Activated T-helper 1 cell treated with anti-CD3 and anti-CD28 coated beads, Interleukin-12 subunit alpha, Interleukin-12 subunit beta, Interleukin-2, Interleukin-4 antibody, amounts not matched to agents 30 ng/mL and 10 ng/mL and 1 ng/mL, durations not matched to agents 14 hours and 24 hours and 36 hours (primary cell): ENCODE data around the gene ITGB3BP. TPM values are rescaled to one million over a fixed set of nuclear protein-coding genes. Genes with fewer than 3 reads are reported as not detected.
"Not testable (repeated sequence)": the region's sequence is repeated elsewhere in the genome, so short reads cannot be mapped to it uniquely, and the experiment has no call there.

ENCODE experiments used
- DNase-seq: peaks from one replicate; pipeline ENCODE4 v3.0.0; 2021; ENCODE audit warnings: low spot score
- H3K27ac Mint-ChIP-seq: one replicate; pipeline ENCODE4 v1.8.0; 2021; ENCODE audit warnings: mild to moderate bottlenecking, mixed read lengths
- H3K27me3 Mint-ChIP-seq: one replicate; pipeline ENCODE4 v1.8.0; 2022; ENCODE audit warnings: mild to moderate bottlenecking, moderate library complexity, mixed read lengths; ENCODE audit not compliant: insufficient read depth
- H3K36me3 Mint-ChIP-seq: one replicate; pipeline ENCODE4 v1.8.0; 2021; ENCODE audit warnings: low read depth, mixed read lengths
- H3K4me1 Mint-ChIP-seq: one replicate; pipeline ENCODE4 v1.8.0; 2021; ENCODE audit warnings: low read depth, mixed read lengths
- H3K4me3 Mint-ChIP-seq: one replicate; pipeline ENCODE4 v1.8.0; 2021; ENCODE audit warnings: mild to moderate bottlenecking, moderate library complexity, mixed read lengths
- H3K9me3 Mint-ChIP-seq: one replicate; pipeline ENCODE4 v1.8.0; 2021; ENCODE audit warnings: mixed read lengths
- intact Hi-C: fragments of 100-400 bp; cut with micrococcal nuclease; formaldehyde crosslinking; loops from one replicate; pipeline ENCODE4 v1.15.1; 2024
- total RNA-seq: library from RNA; stranded (reverse); gene quantifications from 2 replicates; pipeline ENCODE4 v1.2.3, GENCODE V29; 2022

The ITGB3BP gene, protein sequence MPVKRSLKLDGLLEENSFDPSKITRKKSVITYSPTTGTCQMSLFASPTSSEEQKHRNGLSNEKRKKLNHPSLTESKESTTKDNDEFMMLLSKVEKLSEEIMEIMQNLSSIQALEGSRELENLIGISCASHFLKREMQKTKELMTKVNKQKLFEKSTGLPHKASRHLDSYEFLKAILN
- 44.1 and 49.8 TPM in 2 replicates for total RNA-seq

DNA sequence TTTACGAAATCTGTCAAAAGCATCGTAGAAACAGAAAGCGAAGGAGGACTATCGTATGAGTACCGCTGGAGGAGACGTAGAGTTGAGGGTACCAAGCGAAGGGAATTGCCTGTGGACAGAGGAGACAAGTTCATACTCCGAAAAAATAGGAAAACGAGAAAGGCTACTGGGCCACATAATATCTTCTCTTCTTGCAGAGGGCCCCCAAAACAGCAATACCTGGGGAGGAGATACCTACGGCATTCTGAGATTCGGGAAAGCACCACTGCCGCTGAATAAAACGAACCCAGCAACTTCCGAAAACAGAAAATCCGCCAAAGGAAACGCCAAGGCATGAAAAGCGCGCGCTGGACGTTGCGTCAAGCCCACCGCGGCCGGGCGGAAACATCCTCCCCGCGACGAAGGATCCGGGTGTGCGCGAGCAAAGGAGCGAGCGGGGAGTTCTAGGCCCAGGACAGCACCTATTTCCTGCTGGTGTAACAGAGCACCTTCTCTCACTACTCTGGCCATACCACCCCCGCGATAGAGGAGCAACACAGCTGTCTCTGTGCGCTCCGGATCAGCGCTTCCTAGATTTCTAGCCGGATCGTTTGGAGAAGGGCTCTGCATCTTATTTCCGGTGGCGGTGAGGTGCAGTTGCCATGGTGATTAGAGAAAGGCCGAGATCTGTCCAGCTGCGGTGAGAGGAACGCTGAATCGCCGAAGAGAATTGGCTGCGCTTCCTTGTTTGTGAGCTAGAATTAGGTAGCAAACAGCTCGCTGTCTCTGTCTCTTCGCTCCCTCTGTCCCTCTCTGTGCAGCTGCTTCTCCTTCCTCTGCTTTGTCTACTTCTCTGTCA, at the start of gene ITGB3BP, which contains the start of gene EFCAB7:
ITGB3BP (minus strand) TSS at position 335 of the 838 bp plus-strand sequence; CDS start at position 243, 92 bp downstream.
EFCAB7 (plus strand) TSS at position 635 of the 838 bp plus-strand sequence. CDS start 2,048 bp downstream, outside the sequence.
- Mint-ChIP-seq H3K36me3 (peaks cover 6% of the 10 kb centered on the region), H3K4me1 (peaks cover 53% of the 10 kb centered on the region), H3K27me3 (no peaks in the 10 kb centered on the region), H3K27ac (peak within 1 kb of the TSS; percentile 94), H3K9me3 (no peaks in the 10 kb centered on the region), H3K4me3 (peak within 1 kb of the TSS; percentile 99)
- DNase-seq: peak; percentile 80
- intact Hi-C loops: loop anchor here (1.0 to 10.0 kb wide), 9 partner anchors 71 to 1798 kb away; partner anchors contain the start of genes ALG6, ATG4C, JAK1 and ROR1

DNA sequence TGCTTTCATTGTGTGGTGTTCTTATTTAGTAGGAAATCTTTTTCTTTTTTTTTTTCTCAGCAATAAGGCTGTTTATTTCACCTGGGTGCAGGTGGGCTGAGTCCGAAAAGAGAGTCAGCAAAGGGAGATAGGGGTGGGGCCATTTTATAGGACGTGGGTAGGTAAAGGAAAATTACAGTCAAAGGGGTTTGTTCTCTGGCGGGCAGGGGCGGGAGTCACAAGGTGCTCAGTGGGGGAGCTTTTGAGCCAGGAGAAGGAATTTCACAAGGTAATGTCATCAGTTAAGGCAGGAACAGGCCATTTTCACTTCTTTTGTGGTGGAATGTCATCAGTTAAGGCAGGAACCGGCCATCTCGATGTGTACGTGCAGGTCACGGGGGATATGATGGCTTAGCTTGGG, 49.7 kb upstream of the ITGB3BP start:
- H3K27ac Mint-ChIP-seq, H3K36me3 Mint-ChIP-seq: not testable (repeated sequence)

DNA sequence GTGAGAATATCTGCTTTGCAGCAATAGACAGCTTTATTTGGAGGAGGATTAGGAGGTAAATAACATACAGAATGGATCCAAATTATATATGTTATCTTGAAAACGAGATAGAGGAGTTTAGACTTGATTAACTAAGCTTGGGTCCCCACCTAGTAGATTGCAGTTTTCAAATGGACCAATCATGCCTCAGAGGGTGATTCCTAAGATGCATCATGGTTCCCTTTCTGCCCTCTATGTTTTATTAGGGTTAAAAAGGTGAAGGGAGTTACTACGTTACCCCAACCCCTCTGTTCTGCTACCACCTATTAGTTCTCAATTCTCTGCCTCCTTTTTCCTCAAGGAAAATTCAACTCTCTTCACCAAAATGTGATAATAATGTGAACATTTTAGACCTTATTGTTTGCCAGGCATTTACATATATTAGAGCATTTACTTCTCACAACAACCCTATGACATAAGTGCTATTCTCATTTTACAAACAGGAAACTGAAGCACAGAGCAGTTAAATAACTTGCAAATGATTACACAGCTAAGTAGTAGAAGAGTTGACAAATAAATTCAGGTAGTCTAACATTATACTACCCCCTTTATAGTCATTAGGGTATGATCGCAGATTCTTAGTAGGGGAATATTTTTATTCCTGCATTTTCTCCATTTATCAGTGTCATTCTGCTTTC, 46.8 kb upstream of the ITGB3BP start:
- intact Hi-C loops: no loop called here
- H3K4me1 Mint-ChIP-seq: no peaks in the 10 kb centered on the region
- DNase-seq: no peak
- no peak overlapping the region for H3K27ac Mint-ChIP-seq
- H3K36me3 Mint-ChIP-seq: peaks cover 6% of the 10 kb centered on the region
- no peak overlapping the region for H3K4me3 Mint-ChIP-seq
- no peaks in the 10 kb centered on the region for H3K9me3 Mint-ChIP-seq
- H3K27me3 Mint-ChIP-seq: no peaks in the 10 kb centered on the region

More for the DNA sequence above, 49.7 kb upstream of the ITGB3BP start:
- DNase-seq, H3K4me3 Mint-ChIP-seq, H3K4me1 Mint-ChIP-seq, H3K27me3 Mint-ChIP-seq, H3K9me3 Mint-ChIP-seq, intact Hi-C loops: not testable (repeated sequence)

DNA sequence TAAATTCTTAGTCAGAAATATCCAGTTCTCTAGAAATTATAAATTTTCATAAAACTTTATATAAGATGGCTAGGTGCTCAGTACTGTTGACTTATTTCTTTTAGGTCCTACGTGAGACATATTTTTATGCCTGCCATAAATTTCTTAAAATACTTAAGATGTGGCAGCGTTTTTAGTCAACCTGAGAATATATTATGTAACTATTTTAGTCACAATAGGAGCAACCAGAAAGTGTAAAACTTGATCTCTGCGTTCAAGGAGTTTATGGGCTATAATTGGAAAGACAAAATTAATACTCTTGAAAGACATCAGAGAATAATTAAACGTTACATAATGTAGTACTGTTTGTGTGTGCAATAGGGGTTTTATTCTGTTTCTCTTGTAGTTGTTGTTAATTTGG, 46.0 kb upstream of the ITGB3BP start:
- no peaks in the 10 kb centered on the region for H3K9me3 Mint-ChIP-seq
- H3K4me3 Mint-ChIP-seq: no peak overlapping the region
- peaks cover 6% of the 10 kb centered on the region for H3K36me3 Mint-ChIP-seq
- no peaks in the 10 kb centered on the region for H3K4me1 Mint-ChIP-seq
- intact Hi-C loops: no loop called here
- no peaks in the 10 kb centered on the region for H3K27me3 Mint-ChIP-seq
- no peak for DNase-seq
- H3K27ac Mint-ChIP-seq: no peak overlapping the region

DNA sequence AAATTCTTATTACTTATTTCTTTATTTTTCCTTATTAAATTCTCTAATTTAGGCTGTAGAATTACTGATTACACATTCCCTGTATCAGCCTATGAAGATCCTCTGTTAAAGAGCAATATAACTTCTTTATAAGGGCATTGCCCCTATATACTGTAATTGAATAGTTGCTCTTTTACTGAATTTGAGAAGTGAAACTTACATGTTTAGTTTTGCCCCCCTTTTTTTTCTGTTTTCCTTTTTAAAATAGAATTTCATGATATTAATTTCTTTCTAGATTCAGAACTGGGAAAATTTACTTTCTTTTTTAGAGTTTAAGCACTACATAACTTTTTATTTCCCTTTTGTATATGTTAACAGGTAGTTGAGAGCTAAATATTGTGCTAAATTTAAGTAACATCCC, 40.7 kb upstream of the ITGB3BP start:
- no peak overlapping the region for H3K4me3 Mint-ChIP-seq
- H3K9me3 Mint-ChIP-seq: no peaks in the 10 kb centered on the region
- H3K27ac Mint-ChIP-seq: no peak overlapping the region
- DNase-seq: no peak
- H3K27me3 Mint-ChIP-seq: no peaks in the 10 kb centered on the region
- intact Hi-C loops: no loop called here
- no peaks in the 10 kb centered on the region for H3K4me1 Mint-ChIP-seq
- H3K36me3 Mint-ChIP-seq: peaks cover 7% of the 10 kb centered on the region

DNA sequence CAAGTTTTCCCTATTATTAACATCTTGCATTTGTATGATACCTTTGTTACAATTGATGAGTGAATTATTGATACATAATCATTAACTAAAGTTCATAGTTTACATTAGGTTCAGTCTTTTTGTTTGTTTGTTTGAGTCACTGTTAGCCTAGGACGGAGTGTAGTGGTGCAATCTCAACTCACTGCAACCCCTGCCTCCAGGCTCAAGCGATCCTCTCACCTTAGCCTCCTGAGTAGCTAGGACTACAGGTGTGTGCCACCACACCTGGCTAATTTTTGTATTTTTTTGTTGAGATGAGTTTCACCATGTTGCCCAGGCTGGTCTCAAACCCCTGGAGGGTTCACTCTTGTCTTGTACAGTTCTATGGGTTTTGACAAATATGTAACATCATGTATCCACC, 36.3 kb upstream of the ITGB3BP start:
- Mint-ChIP-seq H3K36me3 (peaks cover 3% of the 10 kb centered on the region), H3K27ac (no peak overlapping the region), H3K27me3 (no peaks in the 10 kb centered on the region), H3K4me3 (no peak overlapping the region), H3K4me1 (no peaks in the 10 kb centered on the region), H3K9me3 (no peaks in the 10 kb centered on the region)
- intact Hi-C loops: no loop called here
- DNase-seq: no peak

DNA sequence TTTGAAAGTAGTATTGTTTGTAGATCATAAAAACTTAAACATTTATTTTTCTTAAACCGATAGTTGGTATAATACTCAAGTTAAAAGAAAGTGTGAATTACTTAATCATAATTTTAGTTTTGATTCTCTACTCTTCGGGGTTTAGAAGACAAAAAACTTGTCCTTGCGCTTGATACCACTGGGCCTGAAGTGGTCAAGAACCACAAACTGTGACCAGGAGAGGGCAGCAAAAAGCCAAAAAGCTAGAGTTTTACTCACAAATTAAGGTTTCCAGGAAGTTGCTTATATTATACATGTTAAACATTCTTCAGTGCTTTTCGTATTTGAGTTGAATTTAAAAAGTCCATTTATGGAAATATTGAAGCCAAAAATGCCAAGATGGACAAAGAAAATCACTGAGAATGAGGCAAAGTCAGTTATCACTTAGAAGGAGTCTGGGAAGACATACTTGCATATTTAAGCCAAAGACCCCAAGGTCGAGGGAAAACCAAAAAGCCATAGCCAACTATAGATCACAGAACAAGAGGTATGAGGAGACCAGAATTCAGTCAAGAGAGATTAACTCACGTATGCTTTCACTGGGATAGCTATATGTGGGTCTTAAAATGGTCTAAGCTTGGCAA, 34.5 kb upstream of the ITGB3BP start:
- H3K4me1 Mint-ChIP-seq: no peaks in the 10 kb centered on the region
- H3K36me3 Mint-ChIP-seq: no peaks in the 10 kb centered on the region
- intact Hi-C loops: loop anchor here (1.0 kb wide), 1 partner anchor 689 kb away; no protein-coding TSS in a partner anchor
- no peak for DNase-seq
- H3K4me3 Mint-ChIP-seq: no peak overlapping the region
- H3K9me3 Mint-ChIP-seq: no peaks in the 10 kb centered on the region
- H3K27ac Mint-ChIP-seq: no peak overlapping the region
- H3K27me3 Mint-ChIP-seq: no peaks in the 10 kb centered on the region

DNA sequence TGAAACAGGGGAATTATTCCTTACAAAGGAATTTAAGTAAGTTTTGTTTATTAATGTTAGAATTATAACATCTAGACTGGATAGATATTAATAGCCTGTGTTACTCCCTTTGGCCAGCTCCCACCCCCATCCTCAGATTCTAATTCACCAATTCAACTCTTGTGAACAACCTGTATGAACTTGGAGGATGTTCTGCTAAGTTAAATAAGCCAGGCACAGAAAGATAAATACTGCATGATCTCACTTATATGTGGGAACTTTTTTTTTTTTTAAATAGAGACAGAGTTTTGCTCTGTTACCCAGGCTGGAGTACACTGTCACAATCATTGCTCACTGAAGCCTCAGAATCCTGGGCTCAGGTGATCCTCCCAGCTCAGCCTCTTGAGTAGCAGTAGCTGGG, 32.5 kb upstream of the ITGB3BP start:
- Mint-ChIP-seq H3K9me3 (no peaks in the 10 kb centered on the region), H3K4me1 (no peaks in the 10 kb centered on the region), H3K36me3 (no peaks in the 10 kb centered on the region), H3K4me3 (no peak overlapping the region), H3K27ac (no peak overlapping the region), H3K27me3 (no peaks in the 10 kb centered on the region)
- DNase-seq: no peak
- intact Hi-C loops: no loop called here

DNA sequence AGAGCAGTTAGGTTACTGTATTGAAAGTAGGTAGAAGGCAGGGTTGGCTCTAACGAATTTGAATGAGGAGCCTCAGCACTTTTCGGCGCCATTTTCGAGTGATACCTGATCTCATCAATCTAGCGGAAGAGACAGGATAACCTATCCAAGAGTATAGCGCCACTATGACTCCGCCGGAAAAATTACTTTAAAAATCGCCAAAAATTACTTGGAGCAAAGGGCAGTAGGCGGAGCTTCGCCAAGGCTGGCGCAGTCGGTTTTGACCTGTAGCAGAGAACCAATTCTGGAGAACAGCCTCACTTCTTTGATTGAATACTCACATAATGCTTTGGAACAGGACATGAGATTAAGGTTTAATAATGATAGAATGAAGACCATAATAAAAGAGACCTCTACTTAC, 25.9 kb upstream of the ITGB3BP start:
- Mint-ChIP-seq H3K36me3 (peaks cover 3% of the 10 kb centered on the region), H3K4me3 (no peak overlapping the region), H3K27me3 (no peaks in the 10 kb centered on the region), H3K27ac (no peak overlapping the region), H3K9me3 (no peaks in the 10 kb centered on the region), H3K4me1 (no peaks in the 10 kb centered on the region)
- DNase-seq: no peak
- intact Hi-C loops: no loop called here

DNA sequence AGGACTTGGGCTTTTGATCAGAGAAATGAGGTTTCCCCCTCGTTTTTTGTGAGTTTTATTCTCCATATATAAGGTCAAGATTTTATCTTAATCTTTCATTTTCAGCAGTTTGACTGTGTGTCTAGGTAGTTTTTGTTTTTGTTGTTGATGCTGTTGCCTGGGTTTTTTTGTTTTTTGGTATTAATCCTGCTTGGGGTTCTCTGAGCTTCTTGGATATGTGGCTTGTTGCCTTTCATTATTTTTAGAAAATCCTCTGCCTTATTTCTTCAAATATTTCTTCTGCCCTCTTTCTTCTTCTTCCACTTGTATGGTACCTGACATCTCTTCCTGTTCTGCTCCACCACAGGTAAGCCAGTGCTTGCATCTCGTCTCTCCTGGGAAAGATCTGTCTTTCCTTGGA, 25.3 kb upstream of the ITGB3BP start:
- no peak for DNase-seq
- Mint-ChIP-seq H3K4me1 (no peaks in the 10 kb centered on the region), H3K4me3 (no peak overlapping the region), H3K27me3 (no peaks in the 10 kb centered on the region), H3K9me3 (no peaks in the 10 kb centered on the region), H3K36me3 (peaks cover 3% of the 10 kb centered on the region), H3K27ac (no peak overlapping the region)
- intact Hi-C loops: no loop called here

DNA sequence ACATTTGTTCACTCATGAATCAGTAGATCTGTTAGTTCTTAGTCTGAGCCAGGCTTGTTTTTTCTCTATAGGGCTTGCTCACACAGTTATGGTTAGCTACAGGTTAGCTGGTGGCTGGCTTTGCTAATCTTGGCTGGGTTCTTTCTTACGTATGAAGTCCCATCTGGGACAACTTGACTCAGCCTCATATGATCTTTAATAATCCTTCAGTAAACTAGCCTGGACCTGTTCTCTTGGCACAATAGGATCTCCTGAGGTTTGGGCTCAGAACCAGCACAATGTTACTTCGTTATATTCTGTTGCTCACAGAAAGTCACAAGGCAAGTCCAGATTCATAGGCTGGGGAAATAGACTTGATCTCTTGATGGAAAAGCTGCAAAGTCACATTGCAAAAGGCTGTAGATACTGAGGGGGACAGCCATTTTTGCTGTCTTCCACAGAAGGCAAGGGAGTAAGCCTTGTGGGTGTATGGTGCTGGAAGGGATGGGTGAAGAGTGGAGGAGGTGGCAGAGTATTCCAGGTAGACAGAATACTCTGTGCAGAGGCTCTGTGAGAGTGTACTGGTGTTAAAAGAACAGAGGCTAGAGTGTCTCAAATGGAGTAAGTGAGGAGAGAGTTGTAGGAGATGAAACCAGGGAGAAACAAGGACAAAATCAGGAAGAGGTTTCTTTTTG, 24.7 kb upstream of the ITGB3BP start:
- H3K27ac Mint-ChIP-seq: no peak overlapping the region
- no peaks in the 10 kb centered on the region for H3K9me3 Mint-ChIP-seq
- intact Hi-C loops: no loop called here
- H3K4me1 Mint-ChIP-seq: no peaks in the 10 kb centered on the region
- peaks cover 3% of the 10 kb centered on the region for H3K36me3 Mint-ChIP-seq
- H3K4me3 Mint-ChIP-seq: no peak overlapping the region
- no peaks in the 10 kb centered on the region for H3K27me3 Mint-ChIP-seq
- DNase-seq: no peak

DNA sequence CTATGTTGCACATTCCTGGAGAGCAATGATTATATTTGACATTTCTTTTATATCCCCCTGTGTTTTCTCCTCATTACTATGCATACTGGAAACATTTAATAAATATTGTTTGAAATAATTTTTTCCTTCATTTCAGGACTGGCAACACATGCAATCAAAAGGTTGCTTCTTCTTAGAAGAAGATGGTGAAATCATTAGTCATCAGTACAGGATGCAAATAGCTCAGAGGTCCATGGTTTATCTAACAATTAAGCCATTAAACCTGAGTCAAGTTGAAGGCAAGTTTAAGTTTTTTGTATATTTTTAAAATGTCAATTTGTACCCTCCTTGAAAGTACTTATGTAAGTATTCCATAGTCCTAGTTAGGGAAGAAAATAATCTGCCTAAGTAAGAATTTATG, 22.8 kb upstream of the ITGB3BP start:
- no peak overlapping the region for H3K27ac Mint-ChIP-seq
- H3K9me3 Mint-ChIP-seq: no peaks in the 10 kb centered on the region
- peaks cover 5% of the 10 kb centered on the region for H3K36me3 Mint-ChIP-seq
- H3K4me3 Mint-ChIP-seq: no peak overlapping the region
- intact Hi-C loops: no loop called here
- no peak for DNase-seq
- no peaks in the 10 kb centered on the region for H3K4me1 Mint-ChIP-seq
- H3K27me3 Mint-ChIP-seq: no peaks in the 10 kb centered on the region
